MM.1S (cell line): Measurements from ENCODE around the gene INPP4B.

Source experiments
- CTCF ChIP-seq: fragments of 300-600 bp; sonication (generic); IDR thresholded peaks from 2 replicates; pipeline ENCODE4 v1.5.1; 2016; ENCODE audit warnings: antibody characterized with exemption, low read length, mixed read lengths
- EZH2 ChIP-seq: fragments of 300-600 bp; sonication (generic); optimal IDR thresholded peaks from 2 replicates; pipeline ENCODE3; 2017; ENCODE audit warnings: low read depth, mild to moderate bottlenecking, antibody characterized with exemption, low read length, mixed read lengths
- EZH2phosphoT487 ChIP-seq: fragments of 300-600 bp; sonication (generic); IDR thresholded peaks from 2 replicates; pipeline ENCODE4 v1.6.1; 2018; ENCODE audit warnings: antibody characterized with exemption, low read length

DNA sequence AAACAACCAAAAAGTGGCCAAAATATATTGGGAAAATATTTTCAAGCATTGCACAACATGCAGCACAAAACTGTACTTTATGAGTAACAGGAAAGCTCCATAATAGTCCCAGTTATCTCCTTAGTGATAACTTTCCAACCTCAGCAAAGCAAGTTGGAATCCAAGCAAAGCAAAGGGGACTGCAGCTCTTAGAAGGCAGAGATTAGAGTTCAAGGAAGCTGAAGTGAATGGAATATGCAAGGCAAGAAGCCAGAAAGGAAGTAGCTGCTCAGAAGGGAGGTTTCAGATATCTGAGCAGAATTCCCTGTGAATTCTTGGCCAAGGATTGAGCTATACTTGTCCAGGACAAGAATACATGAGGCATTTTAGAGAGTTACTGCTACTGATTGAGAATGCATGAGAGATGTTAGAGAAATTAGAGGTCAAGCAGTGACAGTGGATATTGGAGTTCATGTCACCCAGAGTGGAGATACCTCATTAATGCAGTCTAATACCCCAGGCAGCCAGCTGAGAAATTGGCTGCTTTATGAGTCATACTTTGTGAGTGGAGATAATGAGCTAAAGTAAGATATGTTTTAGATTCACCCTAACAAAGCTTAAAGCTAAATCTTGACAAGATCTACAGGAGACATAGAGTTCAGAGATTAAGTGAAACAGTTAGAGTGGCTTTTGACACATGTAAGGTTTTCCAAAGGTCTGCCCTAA is 102.8 kb downstream of the INPP4B start:
- no peak for TF ChIP-seq CTCF
- TF ChIP-seq EZH2: no peak
- TF ChIP-seq EZH2phosphoT487: no peak
